ENCODE results near the gene GNMT. TPM values are rescaled to one million over a fixed set of nuclear protein-coding genes. Genes with fewer than 3 reads are reported as not detected.

GNMT gene
- total and polyA plus RNA-seq, 4 experiments from 2014 or later: 0.36 to 1.2 (median 1.1) TPM; not detected in 1

GRCh38 chr6:42959917-42960242 lies 674 bp upstream of the GNMT start:
- no peaks in the 10 kb centered on the region for H3K27me3 ChIP-seq (ENCODE audit: insufficient read depth, low read length)
- ChIA-PET CTCF (ENCODE audit: partially characterized antibody) (no interaction called here), POLR2A (ENCODE audit: partially characterized antibody) (interaction anchor here (0.9 to 2.3 kb wide), 6 partner anchors 11 to 99 kb away, joined by 3 to 10 read pairs (median 4); partner anchors contain the start of genes KLC4, MRPL2 and PEX6)
- H3K4me1 ChIP-seq (ENCODE audit: insufficient read depth, low read length): peaks cover 11% of the 10 kb centered on the region
- H3K4me1 Mint-ChIP-seq: peaks cover 7 to 25% (median 11%) of the 10 kb centered on the region in 4 donors
- H3K4me3 Mint-ChIP-seq: peak overlapping the region; percentile 25 to 84 (median 74)
- H3K36me3 Mint-ChIP-seq: peaks cover 9 to 19% of the 10 kb centered on the region in 2 donors
- H3K27me3 Mint-ChIP-seq: no peaks in the 10 kb centered on the region
- H3K9me3 Mint-ChIP-seq: no peaks in the 10 kb centered on the region
- no peak for DNase-seq
- H3K36me3 ChIP-seq (ENCODE audit: insufficient read depth, low read length): peaks cover 7% of the 10 kb centered on the region
- H3K4me3 ChIP-seq (ENCODE audit: low read length in 2 of 2): no peak overlapping the region
- H3K9me3 ChIP-seq (ENCODE audit: control insufficient read depth in 1 of 2, low read length in 2 of 2): no peaks in the 10 kb centered on the region
- no peak overlapping the region for H3K27ac ChIP-seq (ENCODE audit: low read depth, low read length)
- H3K27ac Mint-ChIP-seq: peak overlapping the region in 1 of 7 donors; percentile 57
- intact Hi-C loops (cut with micrococcal nuclease): loop anchor here (1.0 to 5.0 kb wide), 2 partner anchors 24 to 33 kb away; partner anchors contain the start of genes CNPY3 and PPP2R5D

GRCh38 chr6:42961020-42961470 lies 491 bp downstream of the GNMT start:
- Mint-ChIP-seq H3K27ac (no peak overlapping the region), H3K9me3 (no peaks in the 10 kb centered on the region), H3K4me1 (peaks cover 7 to 25% (median 11%) of the 10 kb centered on the region in 4 donors), H3K27me3 (no peaks in the 10 kb centered on the region), H3K36me3 (peaks cover 21 to 23% of the 10 kb centered on the region in 2 donors), H3K4me3 (peak overlapping the region; percentile 25 to 84 (median 74))
- Histone ChIP-seq H3K27me3 (ENCODE audit: insufficient read depth, low read length) (no peaks in the 10 kb centered on the region), H3K27ac (ENCODE audit: low read depth, low read length) (no peak overlapping the region), H3K4me3 (ENCODE audit: low read length in 2 of 2) (peak overlapping the region in 1 of 2 donors; percentile 40), H3K9me3 (ENCODE audit: control insufficient read depth in 1 of 2, low read length in 2 of 2) (no peaks in the 10 kb centered on the region), H3K36me3 (ENCODE audit: insufficient read depth, low read length) (peaks cover 7% of the 10 kb centered on the region), H3K4me1 (ENCODE audit: insufficient read depth, low read length) (peaks cover 11% of the 10 kb centered on the region)
- CTCF ChIA-PET (ENCODE audit: partially characterized antibody): interaction anchor here (1.2 to 1.4 kb wide), 2 partner anchors 98 to 299 kb away, joined by 3 read pairs; partner anchors contain the start of genes KLC4 and MRPL2
- POLR2A ChIA-PET (ENCODE audit: partially characterized antibody): interaction anchor here (0.6 to 2.3 kb wide), 5 partner anchors 18 to 98 kb away, joined by 3 to 10 read pairs (median 3); partner anchors contain the start of genes CNPY3, KLC4, MRPL2 and PEX6
- intact Hi-C loops (cut with micrococcal nuclease): loop anchor here (5.0 kb wide), 1 partner anchor 34 kb away; the partner anchor contains the start of gene CNPY3
- DNase-seq: no peak

GRCh38 chr6:42962096-42962495 lies 1.5 kb downstream of the GNMT start:
- POLR2A ChIA-PET (ENCODE audit: partially characterized antibody): interaction anchor here (1.6 kb wide), 1 partner anchor 33 kb away, joined by 3 read pairs; the partner anchor contains the start of gene CNPY3
- DNase-seq: no peak
- intact Hi-C loops (cut with micrococcal nuclease): loop anchor here (5.0 kb wide), 1 partner anchor 35 kb away; the partner anchor contains the start of gene CNPY3
- peaks cover 7 to 25% (median 11%) of the 10 kb centered on the region in 4 donors for H3K4me1 Mint-ChIP-seq
- Histone ChIP-seq H3K9me3 (ENCODE audit: control insufficient read depth in 1 of 2, low read length in 2 of 2) (no peaks in the 10 kb centered on the region), H3K4me1 (ENCODE audit: insufficient read depth, low read length) (peaks cover 11% of the 10 kb centered on the region), H3K4me3 (ENCODE audit: low read length in 2 of 2) (no peak overlapping the region), H3K27me3 (ENCODE audit: insufficient read depth, low read length) (no peaks in the 10 kb centered on the region), H3K36me3 (ENCODE audit: insufficient read depth, low read length) (peaks cover 7% of the 10 kb centered on the region), H3K27ac (ENCODE audit: low read depth, low read length) (no peak overlapping the region)
- H3K27me3 Mint-ChIP-seq: no peaks in the 10 kb centered on the region
- peaks cover 23 to 26% of the 10 kb centered on the region in 2 donors for H3K36me3 Mint-ChIP-seq
- H3K4me3 Mint-ChIP-seq: peak overlapping the region in 2 of 8 donors; percentile 46 to 57
- no peaks in the 10 kb centered on the region for H3K9me3 Mint-ChIP-seq
- no peak overlapping the region for H3K27ac Mint-ChIP-seq
- CTCF ChIA-PET (ENCODE audit: partially characterized antibody): no interaction called here

- Mint-ChIP-seq H3K9me3 (no peaks in the 10 kb centered on the region), H3K27ac (no peak overlapping the region), H3K36me3 (peaks cover 23 to 26% of the 10 kb centered on the region in 2 donors), H3K4me1 (peaks cover 7 to 25% (median 11%) of the 10 kb centered on the region in 4 donors), H3K27me3 (no peaks in the 10 kb centered on the region), H3K4me3 (peak overlapping the region in 3 of 8 donors; percentile 36 to 57 (median 41))
- CTCF ChIA-PET (ENCODE audit: partially characterized antibody): no interaction called here
- Histone ChIP-seq H3K4me3 (ENCODE audit: low read length in 2 of 2) (no peak overlapping the region), H3K27ac (ENCODE audit: low read depth, low read length) (no peak overlapping the region), H3K36me3 (ENCODE audit: insufficient read depth, low read length) (peaks cover 7% of the 10 kb centered on the region), H3K27me3 (ENCODE audit: insufficient read depth, low read length) (no peaks in the 10 kb centered on the region), H3K4me1 (ENCODE audit: insufficient read depth, low read length) (peaks cover 11% of the 10 kb centered on the region), H3K9me3 (ENCODE audit: control insufficient read depth in 1 of 2, low read length in 2 of 2) (no peaks in the 10 kb centered on the region)
- POLR2A ChIA-PET (ENCODE audit: partially characterized antibody): interaction anchor here (1.6 kb wide), 1 partner anchor 34 kb away, joined by 3 read pairs; the partner anchor contains the start of gene CNPY3
- intact Hi-C loops (cut with micrococcal nuclease): loop anchor here (5.0 kb wide), 1 partner anchor 35 kb away; the partner anchor contains the start of gene CNPY3
- DNase-seq: no peak
These were observed 2.1 kb downstream of the GNMT start for GRCh38 chr6:42962502-42963178.

GRCh38 chr6:42963179-42963854 lies 2.8 kb downstream of the GNMT start:
- Histone ChIP-seq H3K9me3 (ENCODE audit: control insufficient read depth in 1 of 2, low read length in 2 of 2) (no peaks in the 10 kb centered on the region), H3K36me3 (ENCODE audit: insufficient read depth, low read length) (peaks cover 7% of the 10 kb centered on the region), H3K4me3 (ENCODE audit: low read length in 2 of 2) (no peak overlapping the region), H3K27me3 (ENCODE audit: insufficient read depth, low read length) (no peaks in the 10 kb centered on the region), H3K4me1 (ENCODE audit: insufficient read depth, low read length) (peaks cover 11% of the 10 kb centered on the region), H3K27ac (ENCODE audit: low read depth, low read length) (no peak overlapping the region)
- intact Hi-C loops (cut with micrococcal nuclease): loop anchor here (5.0 kb wide), 1 partner anchor 36 kb away; the partner anchor contains the start of gene CNPY3
- no peaks in the 10 kb centered on the region for H3K9me3 Mint-ChIP-seq
- peaks cover 23 to 29% of the 10 kb centered on the region in 2 donors for H3K36me3 Mint-ChIP-seq
- no peaks in the 10 kb centered on the region for H3K27me3 Mint-ChIP-seq
- DNase-seq: no peak
- H3K27ac Mint-ChIP-seq: no peak overlapping the region
- H3K4me3 Mint-ChIP-seq: no peak overlapping the region
- CTCF ChIA-PET (ENCODE audit: partially characterized antibody): interaction anchor here (1.3 to 3.1 kb wide), 2 partner anchors 34 to 180 kb away, joined by 4 to 15 read pairs; partner anchors contain the start of gene CNPY3
- POLR2A ChIA-PET (ENCODE audit: partially characterized antibody): interaction anchor here (1.3 to 1.7 kb wide), 2 partner anchors 21 to 34 kb away, joined by 6 read pairs; partner anchors contain the start of genes CNPY3 and PPP2R5D
- H3K4me1 Mint-ChIP-seq: peaks cover 7 to 25% (median 11%) of the 10 kb centered on the region in 4 donors

- Histone ChIP-seq H3K36me3 (ENCODE audit: insufficient read depth, low read length) (peaks cover 13% of the 10 kb centered on the region), H3K27me3 (ENCODE audit: insufficient read depth, low read length) (no peaks in the 10 kb centered on the region), H3K4me3 (ENCODE audit: low read length in 2 of 2) (no peak overlapping the region), H3K27ac (ENCODE audit: low read depth, low read length) (no peak overlapping the region), H3K9me3 (ENCODE audit: control insufficient read depth in 1 of 2, low read length in 2 of 2) (no peaks in the 10 kb centered on the region), H3K4me1 (ENCODE audit: insufficient read depth, low read length) (peaks cover 11% of the 10 kb centered on the region)
- Mint-ChIP-seq H3K9me3 (no peaks in the 10 kb centered on the region), H3K36me3 (peaks cover 27 to 33% of the 10 kb centered on the region in 2 donors), H3K4me3 (no peak overlapping the region), H3K27me3 (no peaks in the 10 kb centered on the region), H3K27ac (no peak overlapping the region), H3K4me1 (peaks cover 7 to 27% (median 11%) of the 10 kb centered on the region in 4 donors)
- intact Hi-C loops (cut with micrococcal nuclease): loop anchor here (5.0 kb wide), 1 partner anchor 37 kb away; the partner anchor contains the start of gene CNPY3
- ChIA-PET POLR2A (ENCODE audit: partially characterized antibody) (interaction anchor here (1.3 to 1.7 kb wide), 2 partner anchors 20 to 34 kb away, joined by 6 read pairs; partner anchors contain the start of genes CNPY3 and PPP2R5D), CTCF (ENCODE audit: partially characterized antibody) (interaction anchor here (0.7 to 3.1 kb wide), 6 partner anchors 11 to 531 kb away, joined by 3 to 15 read pairs (median 4); partner anchors contain the start of genes CNPY3 and PPP2R5D)
- peak in 3 of 5 donors; percentile 28 to 42 (median 37) for DNase-seq
These were observed 3.5 kb downstream of the GNMT start for GRCh38 chr6:42963855-42964605.
